ENCODE data around the gene PDE4D.
"Not testable (repeated sequence)": the region's sequence is repeated elsewhere in the genome, so short reads cannot be mapped to it uniquely, and the experiment has no call there.

GRCh38 chr5:59408997-59409396 lies 484.5 kb downstream of the PDE4D start:
- not testable (repeated sequence) for TF ChIP-seq EZH2phosphoT487 (IDR thresholded peaks at IDR 0.05; ENCODE audit: borderline replicate concordance, low read length); CTCF (conservative IDR thresholded peaks at IDR 0.05; ENCODE audit: low read depth, low read length); EZH2 (IDR thresholded peaks at IDR 0.05; ENCODE audit: low read length, unreplicated experiment)
